Parathyroid adenoma (tissue), 2 donors: ENCODE measurements around the gene SPTBN1.

ENCODE experiments used
- H2AFZ ChIP-seq: fragments of 300-600 bp; sonication (generic); one replicate; pipeline ENCODE4 v1.7.0; 2017; ENCODE audit warnings: antibody characterized with exemption, mild to moderate bottlenecking
- H3K27ac ChIP-seq: fragments of 300-600 bp; sonication (generic); one replicate; pipeline ENCODE4 v1.7.0; 2017
- H3K27me3 ChIP-seq: fragments of 300-600 bp; sonication (generic); one replicate; pipeline ENCODE4 v1.7.0; 2017; ENCODE audit warnings: low read length; ENCODE audit not compliant: control insufficient read depth, insufficient read depth
- H3K36me3 ChIP-seq: fragments of 300-600 bp; sonication (generic); one replicate; pipeline ENCODE4 v1.7.0; 2017; ENCODE audit warnings: low read length; ENCODE audit not compliant: control insufficient read depth, insufficient read depth
- H3K4me1 ChIP-seq: fragments of 300-600 bp; sonication (generic); one replicate; pipeline ENCODE4 v1.7.0; 2017; ENCODE audit warnings: control low read depth
- H3K4me2 ChIP-seq: fragments of 300-600 bp; sonication (generic); one replicate; pipeline ENCODE4 v1.7.0; 2017; ENCODE audit warnings: low read length
- H3K4me3 ChIP-seq: fragments of 300-600 bp; sonication (generic); one replicate; pipeline ENCODE4 v1.7.0; 2017; ENCODE audit warnings: low read depth, low read length
- H3K79me2 ChIP-seq: fragments of 300-600 bp; sonication (generic); one replicate; pipeline ENCODE4 v1.7.0; 2017; ENCODE audit warnings: control low read depth
- H3K9ac ChIP-seq: fragments of 300-600 bp; sonication (generic); one replicate; pipeline ENCODE4 v1.7.0; 2017; ENCODE audit warnings: mild to moderate bottlenecking
- H3K9me3 ChIP-seq: fragments of 300-600 bp; sonication (generic); one replicate; pipeline ENCODE4 v1.7.0; 2017; ENCODE audit warnings: low read length; ENCODE audit not compliant: control insufficient read depth
- TF ChIP-seq, protein P1 (sequence below): fragments of 300-600 bp; sonication (generic); IDR thresholded peaks from one replicate; pipeline ENCODE4 v1.7.0; 2017; ENCODE audit warnings: antibody characterized with exemption, mild to moderate bottlenecking
- donor health status: primary hyperparathyroidism.

SPTBN1 gene

DNA sequence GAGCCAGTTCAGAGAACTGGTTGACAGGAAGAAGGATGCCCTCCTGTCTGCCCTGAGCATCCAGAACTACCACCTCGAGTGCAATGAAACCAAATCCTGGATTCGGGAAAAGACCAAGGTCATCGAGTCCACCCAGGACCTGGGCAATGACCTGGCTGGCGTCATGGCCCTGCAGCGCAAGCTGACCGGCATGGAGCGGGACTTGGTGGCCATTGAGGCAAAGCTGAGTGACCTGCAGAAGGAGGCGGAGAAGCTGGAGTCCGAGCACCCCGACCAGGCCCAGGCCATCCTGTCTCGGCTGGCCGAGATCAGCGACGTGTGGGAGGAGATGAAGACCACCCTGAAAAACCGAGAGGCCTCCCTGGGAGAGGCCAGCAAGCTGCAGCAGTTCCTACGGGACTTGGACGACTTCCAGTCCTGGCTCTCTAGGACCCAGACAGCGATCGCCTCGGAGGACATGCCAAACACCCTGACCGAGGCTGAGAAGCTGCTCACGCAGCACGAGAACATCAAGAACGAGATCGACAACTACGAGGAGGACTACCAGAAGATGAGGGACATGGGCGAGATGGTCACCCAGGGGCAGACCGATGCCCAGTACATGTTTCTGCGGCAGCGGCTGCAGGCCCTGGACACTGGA is 174.9 kb downstream of the SPTBN1 start:
- Histone ChIP-seq H3K9ac (no peak overlapping the region), H3K27me3 (no peaks in the 10 kb centered on the region), H3K4me3 (no peak overlapping the region), H3K36me3 (no peaks in the 10 kb centered on the region), H2AFZ (no peak overlapping the region), H3K9me3 (no peaks in the 10 kb centered on the region), H3K4me1 (peaks cover 40% of the 10 kb centered on the region), H3K79me2 (peaks cover 27% of the 10 kb centered on the region), H3K4me2 (no peak overlapping the region), H3K27ac (peak overlapping the region; percentile 7)
- TF ChIP-seq, protein P1, sequence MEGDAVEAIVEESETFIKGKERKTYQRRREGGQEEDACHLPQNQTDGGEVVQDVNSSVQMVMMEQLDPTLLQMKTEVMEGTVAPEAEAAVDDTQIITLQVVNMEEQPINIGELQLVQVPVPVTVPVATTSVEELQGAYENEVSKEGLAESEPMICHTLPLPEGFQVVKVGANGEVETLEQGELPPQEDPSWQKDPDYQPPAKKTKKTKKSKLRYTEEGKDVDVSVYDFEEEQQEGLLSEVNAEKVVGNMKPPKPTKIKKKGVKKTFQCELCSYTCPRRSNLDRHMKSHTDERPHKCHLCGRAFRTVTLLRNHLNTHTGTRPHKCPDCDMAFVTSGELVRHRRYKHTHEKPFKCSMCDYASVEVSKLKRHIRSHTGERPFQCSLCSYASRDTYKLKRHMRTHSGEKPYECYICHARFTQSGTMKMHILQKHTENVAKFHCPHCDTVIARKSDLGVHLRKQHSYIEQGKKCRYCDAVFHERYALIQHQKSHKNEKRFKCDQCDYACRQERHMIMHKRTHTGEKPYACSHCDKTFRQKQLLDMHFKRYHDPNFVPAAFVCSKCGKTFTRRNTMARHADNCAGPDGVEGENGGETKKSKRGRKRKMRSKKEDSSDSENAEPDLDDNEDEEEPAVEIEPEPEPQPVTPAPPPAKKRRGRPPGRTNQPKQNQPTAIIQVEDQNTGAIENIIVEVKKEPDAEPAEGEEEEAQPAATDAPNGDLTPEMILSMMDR, result no peak

DNA sequence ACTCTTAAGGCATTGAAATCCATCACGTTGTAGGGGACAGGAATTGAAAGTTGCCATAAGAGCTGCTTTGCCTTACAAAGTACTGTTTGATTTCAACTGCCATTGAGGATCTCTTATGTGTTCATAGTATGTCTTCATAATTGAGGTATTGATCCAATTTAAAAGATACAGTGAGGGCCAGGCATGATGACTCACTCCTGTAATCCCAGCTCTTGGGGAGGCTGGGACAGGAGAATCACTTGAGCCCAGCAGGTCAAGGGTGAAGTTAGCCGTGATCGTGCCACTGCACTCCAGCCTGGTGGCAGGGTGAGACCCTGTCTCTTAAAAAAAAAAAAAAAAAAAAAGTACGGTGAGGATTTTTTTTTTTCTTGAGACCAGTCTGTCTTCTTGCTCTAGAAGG is 175.6 kb downstream of the SPTBN1 start:
- no peak overlapping the region for H3K27ac ChIP-seq
- no peak overlapping the region for H3K4me3 ChIP-seq
- no peaks in the 10 kb centered on the region for H3K36me3 ChIP-seq
- H2AFZ ChIP-seq, result no peak overlapping the region
- peaks cover 40% of the 10 kb centered on the region for H3K4me1 ChIP-seq
- peaks cover 27% of the 10 kb centered on the region for H3K79me2 ChIP-seq
- TF ChIP-seq, protein P1, result no peak
- no peaks in the 10 kb centered on the region for H3K9me3 ChIP-seq
- no peak overlapping the region for H3K4me2 ChIP-seq
- H3K27me3 ChIP-seq, result no peaks in the 10 kb centered on the region
- H3K9ac ChIP-seq, result no peak overlapping the region

DNA sequence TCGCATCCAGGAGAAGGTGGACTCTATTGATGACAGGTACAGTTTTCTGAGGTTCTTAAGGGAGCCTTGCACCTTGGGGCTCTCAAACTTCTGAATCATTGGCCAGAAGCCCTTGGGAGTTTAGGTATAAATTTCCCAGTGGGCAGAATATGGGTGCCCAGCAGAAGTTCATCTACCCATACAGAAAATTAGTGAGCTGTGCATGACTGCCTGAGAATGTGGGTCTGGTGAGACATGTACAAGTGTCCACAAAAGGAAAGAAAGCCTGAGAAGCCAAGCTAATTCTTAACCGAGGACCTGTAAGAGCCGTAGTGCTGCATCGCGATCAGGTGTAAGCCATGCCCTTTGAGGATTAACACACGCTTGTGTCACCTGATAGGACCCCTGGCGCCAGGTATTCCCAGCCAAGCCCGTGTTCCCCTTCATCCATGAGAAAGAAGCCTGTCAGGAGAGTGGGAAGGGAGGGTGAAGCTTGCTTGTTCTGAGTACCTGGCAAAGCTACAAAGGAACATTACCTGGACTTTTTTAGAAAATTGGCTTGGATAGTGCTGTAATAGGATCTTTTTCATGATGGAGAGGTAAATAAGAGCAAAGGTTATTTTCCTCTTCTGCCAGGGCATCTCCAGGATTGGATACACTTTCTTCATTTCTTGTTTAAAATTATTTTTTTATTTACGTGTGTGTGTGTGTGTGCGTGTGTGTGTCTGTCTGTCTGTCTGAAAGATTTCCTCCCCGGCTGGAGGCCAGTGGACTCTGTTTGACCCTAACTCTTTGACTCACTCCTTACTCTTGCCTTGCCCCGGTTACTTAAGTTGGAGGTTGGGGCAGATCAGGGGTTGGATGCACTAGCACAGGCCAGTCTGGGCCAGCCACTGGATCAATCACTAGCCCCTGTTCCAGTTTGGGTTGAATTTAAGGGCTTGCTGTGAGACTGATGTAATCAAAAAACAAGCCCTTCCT is 176.9 kb downstream of the SPTBN1 start:
- no peak overlapping the region for H3K4me3 ChIP-seq
- no peaks in the 10 kb centered on the region for H3K27me3 ChIP-seq
- no peaks in the 10 kb centered on the region for H3K9me3 ChIP-seq
- H3K36me3 ChIP-seq, result no peaks in the 10 kb centered on the region
- H2AFZ ChIP-seq, result no peak overlapping the region
- TF ChIP-seq, protein P1, result no peak
- peak overlapping the region; percentile 80 for H3K27ac ChIP-seq
- H3K9ac ChIP-seq, result no peak overlapping the region
- H3K4me2 ChIP-seq, result no peak overlapping the region
- H3K4me1 ChIP-seq, result peaks cover 41% of the 10 kb centered on the region
- peaks cover 26% of the 10 kb centered on the region for H3K79me2 ChIP-seq

DNA sequence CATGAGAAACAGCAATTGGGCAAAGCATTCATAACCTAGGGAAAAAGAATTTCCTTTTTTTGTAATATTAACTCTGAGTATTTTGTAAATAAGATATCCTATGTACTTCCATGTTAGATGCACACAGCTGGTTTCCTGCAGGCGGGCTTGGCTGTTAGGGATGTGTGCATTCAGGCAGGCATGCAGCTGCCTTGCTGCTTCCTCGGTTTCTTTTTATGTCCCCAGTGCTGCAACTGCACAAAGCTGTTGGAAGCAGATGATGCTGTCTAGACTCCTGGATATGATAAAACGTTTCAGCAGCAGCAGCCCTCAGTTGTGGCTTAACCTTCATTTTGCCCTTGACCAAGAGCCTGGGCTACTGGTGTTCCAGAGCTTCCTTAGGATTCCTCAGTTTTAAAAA is 177.9 kb downstream of the SPTBN1 start:
- TF ChIP-seq, protein P1, result no peak
- no peaks in the 10 kb centered on the region for H3K9me3 ChIP-seq
- no peaks in the 10 kb centered on the region for H3K36me3 ChIP-seq
- peaks cover 41% of the 10 kb centered on the region for H3K4me1 ChIP-seq
- H3K27me3 ChIP-seq, result no peaks in the 10 kb centered on the region
- H3K4me3 ChIP-seq, result no peak overlapping the region
- no peak overlapping the region for H3K9ac ChIP-seq
- H3K27ac ChIP-seq, result peak overlapping the region; percentile 80
- H3K4me2 ChIP-seq, result no peak overlapping the region
- peaks cover 34% of the 10 kb centered on the region for H3K79me2 ChIP-seq
- no peak overlapping the region for H2AFZ ChIP-seq
